ENCODE results near the gene SLX4. TPM values are rescaled to one million over a fixed set of nuclear protein-coding genes. Genes with fewer than 3 reads are reported as not detected.

The SLX4 gene
- total RNA-seq, 2 donors from 2014 or later, result 3.5 to 6.3 TPM

DNA sequence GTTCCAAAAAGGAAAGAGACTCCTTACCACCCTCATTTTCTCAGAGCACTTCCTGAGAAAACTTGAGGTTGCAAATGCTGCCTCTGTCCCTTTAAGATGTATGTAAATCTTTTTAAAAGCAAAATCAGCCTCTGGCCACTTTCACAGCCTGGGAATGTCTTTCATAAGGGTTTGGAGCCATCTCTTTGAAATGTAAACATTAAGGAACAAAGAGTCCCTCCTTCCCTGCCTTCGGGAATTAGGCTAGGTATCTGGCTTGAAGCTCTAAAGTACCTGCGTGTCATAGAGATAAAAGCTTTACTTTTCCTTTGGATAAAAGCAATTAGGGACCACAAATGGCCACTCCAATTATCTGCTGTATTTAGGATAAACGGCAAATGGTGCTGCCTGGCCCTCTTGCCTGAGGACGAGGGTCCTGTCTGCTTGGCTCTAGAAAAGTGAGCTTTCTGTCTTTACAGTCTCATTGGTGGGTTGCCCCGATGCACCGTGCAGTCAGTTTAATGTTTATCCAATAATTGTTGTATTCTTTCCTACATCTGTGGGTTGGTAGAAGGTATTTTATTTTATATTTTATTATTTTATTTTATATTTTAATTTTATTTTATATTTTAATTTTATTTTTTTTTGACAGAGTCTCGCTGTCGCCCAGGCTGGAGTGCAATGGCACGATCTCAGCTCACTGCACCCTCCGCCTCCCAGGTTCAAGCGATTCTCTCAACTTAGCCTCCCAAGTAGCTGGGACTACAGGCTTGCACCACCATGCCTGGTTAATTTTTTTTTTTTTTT lies 58.1 kb downstream of the SLX4 start:
- no peak overlapping the region for H3K27ac ChIP-seq
- H3K4me1 ChIP-seq, result no peaks in the 10 kb centered on the region
- no peaks in the 10 kb centered on the region for H3K36me3 ChIP-seq
- no peaks in the 10 kb centered on the region for H3K27me3 ChIP-seq
- DNase-seq, result no peak
- TF ChIP-seq, protein P1, sequence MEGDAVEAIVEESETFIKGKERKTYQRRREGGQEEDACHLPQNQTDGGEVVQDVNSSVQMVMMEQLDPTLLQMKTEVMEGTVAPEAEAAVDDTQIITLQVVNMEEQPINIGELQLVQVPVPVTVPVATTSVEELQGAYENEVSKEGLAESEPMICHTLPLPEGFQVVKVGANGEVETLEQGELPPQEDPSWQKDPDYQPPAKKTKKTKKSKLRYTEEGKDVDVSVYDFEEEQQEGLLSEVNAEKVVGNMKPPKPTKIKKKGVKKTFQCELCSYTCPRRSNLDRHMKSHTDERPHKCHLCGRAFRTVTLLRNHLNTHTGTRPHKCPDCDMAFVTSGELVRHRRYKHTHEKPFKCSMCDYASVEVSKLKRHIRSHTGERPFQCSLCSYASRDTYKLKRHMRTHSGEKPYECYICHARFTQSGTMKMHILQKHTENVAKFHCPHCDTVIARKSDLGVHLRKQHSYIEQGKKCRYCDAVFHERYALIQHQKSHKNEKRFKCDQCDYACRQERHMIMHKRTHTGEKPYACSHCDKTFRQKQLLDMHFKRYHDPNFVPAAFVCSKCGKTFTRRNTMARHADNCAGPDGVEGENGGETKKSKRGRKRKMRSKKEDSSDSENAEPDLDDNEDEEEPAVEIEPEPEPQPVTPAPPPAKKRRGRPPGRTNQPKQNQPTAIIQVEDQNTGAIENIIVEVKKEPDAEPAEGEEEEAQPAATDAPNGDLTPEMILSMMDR (IDR thresholded peaks at IDR 0.05), result no peak
- H3K9ac ChIP-seq (ENCODE audit: low read depth in 2 of 2, low read length in 2 of 2), result no peak overlapping the region
- intact Hi-C loops (cut with DNase I), result no loop called here
- no peak overlapping the region for H3K4me3 ChIP-seq
- H3K9me3 ChIP-seq, result no peaks in the 10 kb centered on the region

DNA sequence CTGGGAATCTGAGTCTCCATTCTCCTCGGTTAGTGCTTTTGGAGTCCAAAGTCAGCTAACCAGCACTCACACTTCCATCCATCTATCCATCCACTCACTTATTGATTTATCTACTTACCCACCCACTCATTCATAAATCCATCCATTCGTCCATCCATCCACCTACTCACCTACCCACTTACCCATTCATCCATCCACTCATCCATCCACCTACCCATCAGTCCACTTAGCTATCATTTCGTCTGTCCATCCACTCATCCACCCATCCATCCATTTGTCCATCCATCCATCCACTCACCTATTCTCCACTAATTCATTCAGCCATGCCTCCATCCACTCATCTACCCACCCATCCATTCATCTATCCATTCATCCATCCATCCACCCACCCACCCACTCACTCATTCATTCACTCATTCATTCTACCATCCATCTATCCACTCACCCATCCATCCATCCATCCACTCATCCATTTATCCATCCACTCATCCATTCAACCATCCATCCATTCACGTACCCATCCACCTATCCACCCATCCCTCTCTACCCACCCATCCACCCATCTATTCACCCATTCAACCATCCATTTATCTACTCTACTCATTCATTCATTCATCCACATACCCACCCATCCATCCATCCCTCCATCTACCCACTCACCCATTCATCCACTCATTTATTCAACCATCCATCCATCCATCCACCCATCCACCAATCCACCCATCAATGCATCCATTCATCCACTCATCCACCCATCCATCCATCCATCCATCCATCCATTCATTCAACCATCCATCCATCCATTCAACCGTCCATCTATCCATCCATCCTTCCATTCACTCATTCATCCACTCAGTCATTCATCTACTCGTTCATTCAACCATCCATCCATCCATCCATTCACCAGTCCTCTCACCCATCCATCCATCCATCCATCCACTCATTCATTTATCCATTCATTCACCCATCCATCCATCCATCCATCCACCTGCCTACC lies 60.3 kb downstream of the SLX4 start:
- no peaks in the 10 kb centered on the region for H3K27me3 ChIP-seq
- no peaks in the 10 kb centered on the region for H3K36me3 ChIP-seq
- TF ChIP-seq, protein P1 (IDR thresholded peaks at IDR 0.05), result no peak
- no peak for DNase-seq
- no peaks in the 10 kb centered on the region for H3K9me3 ChIP-seq
- intact Hi-C loops (cut with DNase I), result no loop called here
- H3K9ac ChIP-seq (ENCODE audit: low read depth in 2 of 2, low read length in 2 of 2), result no peak overlapping the region
- no peaks in the 10 kb centered on the region for H3K4me1 ChIP-seq
- H3K27ac ChIP-seq, result no peak overlapping the region
- no peak overlapping the region for H3K4me3 ChIP-seq

DNA sequence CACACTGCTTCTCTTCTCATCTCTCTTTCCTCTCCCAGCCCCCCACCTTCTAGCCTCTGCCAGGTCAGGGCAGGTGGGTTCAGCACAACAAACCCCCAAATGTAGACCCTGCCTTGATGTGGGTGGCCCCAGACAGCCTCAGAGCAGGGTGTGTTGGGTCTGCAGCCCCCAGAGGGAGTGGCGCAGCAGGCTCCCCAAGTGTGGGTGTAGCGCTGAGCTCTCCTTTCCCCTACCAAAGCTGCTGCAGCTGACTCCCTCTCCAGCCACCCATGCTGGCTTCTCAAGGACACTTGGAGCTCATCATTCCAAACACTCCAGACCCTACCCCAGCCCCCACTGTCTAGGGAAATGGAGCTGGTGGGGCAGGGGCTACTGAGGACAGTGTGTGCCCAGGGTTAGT lies 61.5 kb downstream of the SLX4 start:
- intact Hi-C loops (cut with DNase I), result no loop called here
- TF ChIP-seq, protein P1 (IDR thresholded peaks at IDR 0.05), result no peak

DNA sequence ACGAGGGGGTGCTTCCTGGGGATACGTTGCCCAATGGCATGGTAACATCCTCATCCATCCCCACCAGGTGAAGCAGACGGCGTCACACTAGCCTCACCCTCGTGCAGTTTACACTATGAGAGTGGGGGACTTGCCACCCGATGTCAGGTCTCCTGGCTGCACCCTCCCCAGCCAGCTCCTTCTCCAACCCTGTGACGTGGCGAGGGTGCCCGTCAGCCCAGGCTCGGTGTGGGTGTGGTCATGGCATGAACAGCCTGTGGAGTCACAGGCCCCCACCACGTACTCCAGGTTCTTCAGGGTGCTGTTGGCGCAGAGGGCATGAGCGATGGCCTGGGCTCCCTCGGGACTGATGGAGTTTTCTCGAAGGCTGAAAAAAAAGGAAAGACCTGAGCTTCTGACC lies 62.5 kb downstream of the SLX4 start:
- Histone ChIP-seq H3K36me3 (no peaks in the 10 kb centered on the region), H3K27me3 (no peaks in the 10 kb centered on the region), H3K27ac (no peak overlapping the region), H3K9ac (ENCODE audit: low read depth in 2 of 2, low read length in 2 of 2) (no peak overlapping the region), H3K9me3 (no peaks in the 10 kb centered on the region), H3K4me1 (no peaks in the 10 kb centered on the region), H3K4me3 (no peak overlapping the region)
- TF ChIP-seq, protein P1 (IDR thresholded peaks at IDR 0.05), result no peak
- no peak for DNase-seq
- intact Hi-C loops (cut with DNase I), result no loop called here

More for the DNA sequence above, 61.5 kb downstream of the SLX4 start:
- Histone ChIP-seq H3K36me3 (no peaks in the 10 kb centered on the region), H3K9ac (ENCODE audit: low read depth in 2 of 2, low read length in 2 of 2) (no peak overlapping the region), H3K27me3 (no peaks in the 10 kb centered on the region), H3K9me3 (no peaks in the 10 kb centered on the region), H3K4me3 (no peak overlapping the region), H3K27ac (no peak overlapping the region), H3K4me1 (no peaks in the 10 kb centered on the region)
- DNase-seq, result no peak

DNA sequence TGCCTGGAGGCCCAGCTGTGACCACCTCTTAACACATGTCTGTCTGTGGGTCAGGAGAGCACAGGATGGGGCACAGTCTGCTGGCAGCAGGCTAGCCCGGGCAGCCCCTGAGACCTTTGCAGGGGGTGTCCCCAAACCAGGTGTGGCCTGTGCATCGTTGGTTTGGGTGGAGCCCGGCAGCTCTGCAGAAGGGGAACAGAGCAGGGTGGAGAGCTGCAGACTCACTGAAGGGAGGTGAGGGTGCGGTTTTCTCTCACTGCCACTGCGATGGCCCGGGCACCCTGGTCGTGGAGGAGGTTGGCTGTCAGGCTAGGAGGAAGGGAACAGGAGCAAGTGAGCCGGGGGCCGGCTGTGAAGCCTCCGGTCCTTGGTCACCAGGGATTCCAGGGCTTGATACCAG lies 63.0 kb downstream of the SLX4 start:
- intact Hi-C loops (cut with DNase I), result no loop called here
- Histone ChIP-seq H3K36me3 (no peaks in the 10 kb centered on the region), H3K4me1 (no peaks in the 10 kb centered on the region), H3K4me3 (no peak overlapping the region), H3K9me3 (no peaks in the 10 kb centered on the region), H3K27me3 (no peaks in the 10 kb centered on the region), H3K27ac (no peak overlapping the region), H3K9ac (ENCODE audit: low read depth in 2 of 2, low read length in 2 of 2) (no peak overlapping the region)
- DNase-seq, result no peak
- TF ChIP-seq, protein P1 (IDR thresholded peaks at IDR 0.05), result no peak
